Lower lobe of right lung (tissue), 2 donors: Measurements from ENCODE around the gene RET. TPM values are rescaled to one million over a fixed set of nuclear protein-coding genes. Genes with fewer than 3 reads are reported as not detected.
"Not testable (repeated sequence)": the region's sequence is repeated elsewhere in the genome, so short reads cannot be mapped to it uniquely, and the experiment has no call there.

Source experiments
- ATAC-seq, 2 donors: fragments of 200-7000 bp; cut with Tn5 transposase; one replicate each; pipeline ENCODE4 v1.9.1; 2020 to 2022; ENCODE audit warnings: mild to moderate bottlenecking in 2 of 2, moderate library complexity in 2 of 2
- DNase-seq: peaks from one replicate; pipeline ENCODE4 v3.0.0-alpha.2; 2020
- H3K27ac ChIP-seq: fragments of 200-600 bp; one replicate; pipeline ENCODE4 v1.8.0; 2022
- H3K27me3 ChIP-seq: fragments of 200-600 bp; one replicate; pipeline ENCODE4 v1.8.0; 2022; ENCODE audit warnings: low read depth
- H3K36me3 ChIP-seq: fragments of 200-600 bp; one replicate; pipeline ENCODE4 v1.8.0; 2022; ENCODE audit warnings: mild to moderate bottlenecking
- H3K4me1 ChIP-seq: fragments of 200-600 bp; one replicate; pipeline ENCODE4 v1.8.0; 2022
- H3K4me3 ChIP-seq: fragments of 200-600 bp; one replicate; pipeline ENCODE4 v1.8.0; 2022; ENCODE audit warnings: mild to moderate bottlenecking
- H3K9me3 ChIP-seq: fragments of 200-600 bp; one replicate; pipeline ENCODE4 v1.8.0; 2022
- CTCF ChIP-seq: fragments of 200-600 bp; IDR thresholded peaks from one replicate; pipeline ENCODE4 v1.8.0; 2022; ENCODE audit warnings: antibody characterized with exemption, mild to moderate bottlenecking
- intact Hi-C: fragments of 100-400 bp; cut with DNase I; formaldehyde crosslinking; loops from one replicate; pipeline ENCODE4 v1.11.0; 2022
- total RNA-seq: library from RNA; stranded (reverse); fragmentation: NEBNext Ultra II Directional; extraction: Animal tissue kit (Norgen Biotek cat#: 25700); gene quantifications from one replicate; pipeline ENCODE4 v1.2.1, GENCODE V29; 2021
- donor health status: DM: no; HTN: yes; CAD: no; lungs with severe emphysema.

The RET gene
- total RNA-seq, 1 donor from 2014 or later = 0.68 TPM

DNA sequence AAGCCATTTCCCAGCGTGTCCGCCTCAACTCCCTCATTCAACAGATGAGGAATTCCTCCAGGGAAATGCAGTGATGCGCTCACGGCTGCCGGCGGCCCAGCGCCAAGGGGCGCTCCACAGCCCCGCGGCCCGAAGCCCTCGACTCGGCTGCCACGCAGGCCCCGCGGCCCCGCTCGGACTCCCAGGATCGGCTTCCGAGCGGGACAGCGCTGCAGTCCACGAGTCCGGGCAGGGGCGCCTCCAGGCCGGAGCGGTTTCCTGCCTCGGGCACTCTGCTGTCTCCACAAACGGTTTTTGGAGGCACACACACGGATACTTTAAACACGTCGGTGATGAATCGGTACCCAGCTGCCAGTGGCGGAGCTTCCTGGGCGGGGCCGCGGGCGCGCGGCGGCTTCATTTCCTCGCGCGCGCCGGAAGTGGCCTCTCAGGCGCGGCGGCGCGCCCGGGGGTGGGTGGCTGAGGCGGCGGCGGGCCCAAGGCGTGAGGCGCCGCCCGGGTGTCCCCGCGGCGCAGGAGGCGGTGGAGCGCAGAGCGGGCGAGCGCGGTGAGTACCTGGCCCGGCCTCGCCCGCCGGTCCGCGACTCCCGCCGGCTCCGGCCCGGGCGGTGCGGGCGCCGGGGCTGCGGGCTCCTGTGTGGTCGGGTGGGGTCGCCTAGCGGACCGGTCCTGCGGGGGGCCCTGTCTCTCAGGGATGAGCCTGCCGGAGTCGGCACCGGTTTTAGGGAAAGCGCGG lies 61.3 kb downstream of the RET start, which contains the start of gene CSGALNACT2:
CSGALNACT2 (plus strand) TSS at position 425 of the 736 bp plus-strand sequence. CDS start 16,705 bp downstream, outside the sequence.
- H3K9me3 ChIP-seq = no peaks in the 10 kb centered on the region
- H3K27ac ChIP-seq = peak within 1 kb of the TSS; percentile 96
- DNase-seq (peak; percentile 92), ATAC-seq (peak; percentile 96 to 97)
- intact Hi-C loops = no loop called here
- peak within 1 kb of the TSS; percentile 95 for H3K4me3 ChIP-seq
- peaks cover 41% of the 10 kb centered on the region for H3K4me1 ChIP-seq
- H3K27me3 ChIP-seq = no peaks in the 10 kb centered on the region
- no peaks in the 10 kb centered on the region for H3K36me3 ChIP-seq
- TF ChIP-seq CTCF = no peak

DNA sequence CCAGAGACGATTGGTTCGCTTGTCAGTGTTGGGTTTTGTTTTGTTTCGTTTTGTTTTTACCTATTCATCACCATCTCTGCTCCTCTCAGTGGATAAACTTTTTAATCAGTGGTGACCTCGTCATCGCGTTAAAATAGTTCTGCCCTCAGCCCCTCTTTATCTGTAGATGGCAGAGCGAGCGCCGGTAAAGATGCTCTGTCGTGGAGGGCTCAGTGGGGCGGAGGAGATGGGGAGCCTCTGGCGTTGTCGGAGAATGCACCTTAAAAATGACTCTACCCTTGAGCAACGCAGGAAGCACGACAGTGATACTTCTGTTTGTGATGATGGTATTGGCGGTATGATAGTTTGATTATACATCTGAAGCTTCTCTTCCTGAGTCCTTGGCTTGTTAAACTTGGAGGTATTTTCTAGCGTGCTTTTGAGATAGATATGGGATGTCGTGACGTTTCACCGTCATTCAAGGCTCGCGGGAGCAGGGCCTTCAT lies 61.9 kb downstream of the RET start:
- no peak for DNase-seq

DNA sequence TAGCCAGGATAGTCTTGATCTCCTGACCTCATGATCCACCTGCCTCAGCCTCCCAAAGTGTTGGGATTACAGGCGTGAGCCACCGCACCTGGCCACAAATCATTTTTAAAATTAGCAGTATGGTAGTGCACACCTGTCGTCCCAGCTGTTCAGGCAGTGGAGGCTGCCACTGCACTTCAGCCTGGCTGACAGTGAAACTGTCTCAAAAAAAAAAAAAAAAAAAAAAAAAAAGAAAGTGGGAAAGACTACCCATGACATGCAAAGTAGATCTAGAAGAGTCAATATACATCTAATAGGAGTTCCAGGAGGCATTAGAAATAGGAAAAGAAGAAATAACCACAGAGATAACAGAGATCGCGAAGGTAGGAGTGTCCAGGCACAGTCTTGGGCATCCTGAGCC lies 64.6 kb downstream of the RET start:
- DNase-seq (no peak), ATAC-seq (no peak)
- TF ChIP-seq CTCF = no peak
- no peaks in the 10 kb centered on the region for H3K9me3 ChIP-seq
- H3K27me3 ChIP-seq = no peaks in the 10 kb centered on the region
- no peak overlapping the region for H3K4me3 ChIP-seq
- intact Hi-C loops = no loop called here
- H3K27ac ChIP-seq = no peak overlapping the region
- peaks cover 70% of the 10 kb centered on the region for H3K4me1 ChIP-seq
- H3K36me3 ChIP-seq = no peaks in the 10 kb centered on the region

More for the DNA sequence above, 61.9 kb downstream of the RET start:
- H3K4me1 ChIP-seq = peaks cover 44% of the 10 kb centered on the region
- ATAC-seq = peak; percentile 40 to 43
- H3K36me3 ChIP-seq = no peaks in the 10 kb centered on the region
- no peak for TF ChIP-seq CTCF
- intact Hi-C loops = no loop called here
- H3K4me3 ChIP-seq = peak overlapping the region; percentile 95
- H3K27ac ChIP-seq = peak overlapping the region; percentile 96
- H3K9me3 ChIP-seq = no peaks in the 10 kb centered on the region
- H3K27me3 ChIP-seq = no peaks in the 10 kb centered on the region

- intact Hi-C loops = no loop called here
- no peak for DNase-seq
- no peaks in the 10 kb centered on the region for H3K36me3 ChIP-seq
- peak overlapping the region; percentile 13 for H3K27ac ChIP-seq
- peaks cover 45% of the 10 kb centered on the region for H3K4me1 ChIP-seq
- H3K9me3 ChIP-seq = peaks cover 7% of the 10 kb centered on the region
- TF ChIP-seq CTCF = no peak
- ATAC-seq = peak; percentile 32 to 47
- H3K27me3 ChIP-seq = no peaks in the 10 kb centered on the region
- no peak overlapping the region for H3K4me3 ChIP-seq
Observed at GRCh38 chr10:43145311-43145710, 68.4 kb downstream of the RET start.

DNA sequence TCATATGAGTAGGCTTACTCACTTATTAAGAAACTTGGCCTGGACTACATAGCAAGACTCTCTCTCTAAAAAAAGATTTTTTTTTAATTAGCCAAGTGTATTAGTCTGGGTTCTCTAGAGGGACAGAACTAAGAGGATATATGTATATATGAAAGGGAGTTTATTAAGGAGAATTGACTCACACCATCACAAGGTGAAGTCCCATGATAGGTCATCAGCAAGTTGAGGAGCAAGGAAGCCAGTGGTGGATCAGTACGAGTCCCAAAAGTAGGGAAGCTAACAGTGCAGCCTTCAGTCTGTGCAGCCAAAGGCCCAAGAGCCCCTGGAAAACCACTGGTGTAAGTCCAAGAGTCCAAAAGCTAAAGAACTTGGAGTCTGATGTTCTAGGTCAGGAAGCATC lies 69.1 kb downstream of the RET start:
- intact Hi-C loops, DNase-seq: not testable (repeated sequence)

GRCh38 chr10:43151371-43151770 lies 74.5 kb downstream of the RET start:
- H3K9me3 ChIP-seq = peaks cover 7% of the 10 kb centered on the region
- TF ChIP-seq CTCF = no peak
- no peak for ATAC-seq
- peaks cover 34% of the 10 kb centered on the region for H3K4me1 ChIP-seq
- H3K27me3 ChIP-seq = no peaks in the 10 kb centered on the region
- no peak overlapping the region for H3K4me3 ChIP-seq
- no peak for DNase-seq
- H3K36me3 ChIP-seq = no peaks in the 10 kb centered on the region
- intact Hi-C loops = no loop called here
- H3K27ac ChIP-seq = no peak overlapping the region

More for the DNA sequence above, 69.1 kb downstream of the RET start:
- H3K27me3 ChIP-seq, H3K27ac ChIP-seq, H3K9me3 ChIP-seq, H3K36me3 ChIP-seq, H3K4me3 ChIP-seq, ATAC-seq: not testable (repeated sequence)
- H3K4me1 ChIP-seq = peaks cover 45% of the 10 kb centered on the region
